ENCODE measurements around the gene ISLR2. TPM values are rescaled to one million over a fixed set of nuclear protein-coding genes. Genes with fewer than 3 reads are reported as not detected.

The ISLR2 gene
- total and polyA plus RNA-seq, 8 donors = 0.19 to 4.4 (median 0.30) TPM; not detected in 3

DNA sequence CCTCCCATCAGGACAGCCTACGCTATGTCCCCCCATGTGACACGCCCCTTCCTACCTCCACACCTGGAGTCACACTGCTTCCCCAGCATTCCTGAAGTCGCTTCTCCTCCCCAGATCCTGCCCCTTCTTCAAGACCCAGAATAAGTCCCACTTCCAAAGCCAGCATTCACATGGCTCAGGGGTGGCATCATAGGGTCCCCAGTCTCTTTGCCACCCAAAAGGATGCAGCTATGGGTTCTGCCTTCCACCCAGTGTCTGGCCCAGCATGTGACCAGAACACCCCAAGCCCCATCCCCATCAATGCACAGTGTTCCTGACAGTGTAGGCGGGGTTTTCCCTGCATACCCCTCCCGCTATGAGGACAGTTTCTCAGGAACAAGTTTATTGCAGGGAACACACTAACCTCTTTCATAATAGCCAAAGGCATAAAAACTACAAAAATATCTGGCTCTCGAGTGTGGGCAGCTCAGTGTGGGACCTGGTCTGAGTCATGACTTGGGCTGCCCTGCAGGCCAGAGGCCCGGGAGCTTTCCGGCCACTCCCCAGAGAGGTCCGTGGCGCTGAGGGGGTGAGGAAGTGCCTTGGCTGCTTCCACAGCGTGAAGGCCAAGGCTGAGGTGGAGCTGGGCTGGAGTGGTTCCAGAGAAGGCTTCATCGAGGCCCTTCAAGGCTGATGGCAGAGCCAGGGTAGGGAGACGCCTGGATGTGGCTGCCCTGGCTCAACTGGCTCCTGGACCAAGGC is 48.9 kb downstream of the ISLR2 start:
- 45 to 52% (median 48%) methylated on average over 9 to 13 of the region's 13 CpGs for WGBS, 5 donors
- peaks cover 0 to 10% (median 0%) of the 10 kb centered on the region in 4 donors for H3K36me3 ChIP-seq
- H3K4me3 ChIP-seq = no peak overlapping the region
- DNase-seq = peak in 1 of 2 donors; percentile 55
- TF ChIP-seq, protein P1, sequence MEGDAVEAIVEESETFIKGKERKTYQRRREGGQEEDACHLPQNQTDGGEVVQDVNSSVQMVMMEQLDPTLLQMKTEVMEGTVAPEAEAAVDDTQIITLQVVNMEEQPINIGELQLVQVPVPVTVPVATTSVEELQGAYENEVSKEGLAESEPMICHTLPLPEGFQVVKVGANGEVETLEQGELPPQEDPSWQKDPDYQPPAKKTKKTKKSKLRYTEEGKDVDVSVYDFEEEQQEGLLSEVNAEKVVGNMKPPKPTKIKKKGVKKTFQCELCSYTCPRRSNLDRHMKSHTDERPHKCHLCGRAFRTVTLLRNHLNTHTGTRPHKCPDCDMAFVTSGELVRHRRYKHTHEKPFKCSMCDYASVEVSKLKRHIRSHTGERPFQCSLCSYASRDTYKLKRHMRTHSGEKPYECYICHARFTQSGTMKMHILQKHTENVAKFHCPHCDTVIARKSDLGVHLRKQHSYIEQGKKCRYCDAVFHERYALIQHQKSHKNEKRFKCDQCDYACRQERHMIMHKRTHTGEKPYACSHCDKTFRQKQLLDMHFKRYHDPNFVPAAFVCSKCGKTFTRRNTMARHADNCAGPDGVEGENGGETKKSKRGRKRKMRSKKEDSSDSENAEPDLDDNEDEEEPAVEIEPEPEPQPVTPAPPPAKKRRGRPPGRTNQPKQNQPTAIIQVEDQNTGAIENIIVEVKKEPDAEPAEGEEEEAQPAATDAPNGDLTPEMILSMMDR (IDR thresholded peaks at IDR 0.05) = no peak
- TF ChIP-seq POLR2A (IDR thresholded peaks at IDR 0.05) (no peak), POLR2AphosphoS5 (IDR thresholded peaks at IDR 0.05) (peak in 2 of 3 donors; percentile 36 to 41), EP300 (IDR thresholded peaks at IDR 0.05) (no peak)
- H3K9me3 ChIP-seq = no peaks in the 10 kb centered on the region
- H3K27ac ChIP-seq = peak overlapping the region in 4 of 5 donors; percentile 33 to 66 (median 52)
- intact Hi-C loops (cut with DNase I; ENCODE audit: low total_unique reads) = no loop called here
- H3K4me1 ChIP-seq = peaks cover 6 to 56% (median 38%) of the 10 kb centered on the region in 4 donors
- no peaks in the 10 kb centered on the region for H3K27me3 ChIP-seq

DNA sequence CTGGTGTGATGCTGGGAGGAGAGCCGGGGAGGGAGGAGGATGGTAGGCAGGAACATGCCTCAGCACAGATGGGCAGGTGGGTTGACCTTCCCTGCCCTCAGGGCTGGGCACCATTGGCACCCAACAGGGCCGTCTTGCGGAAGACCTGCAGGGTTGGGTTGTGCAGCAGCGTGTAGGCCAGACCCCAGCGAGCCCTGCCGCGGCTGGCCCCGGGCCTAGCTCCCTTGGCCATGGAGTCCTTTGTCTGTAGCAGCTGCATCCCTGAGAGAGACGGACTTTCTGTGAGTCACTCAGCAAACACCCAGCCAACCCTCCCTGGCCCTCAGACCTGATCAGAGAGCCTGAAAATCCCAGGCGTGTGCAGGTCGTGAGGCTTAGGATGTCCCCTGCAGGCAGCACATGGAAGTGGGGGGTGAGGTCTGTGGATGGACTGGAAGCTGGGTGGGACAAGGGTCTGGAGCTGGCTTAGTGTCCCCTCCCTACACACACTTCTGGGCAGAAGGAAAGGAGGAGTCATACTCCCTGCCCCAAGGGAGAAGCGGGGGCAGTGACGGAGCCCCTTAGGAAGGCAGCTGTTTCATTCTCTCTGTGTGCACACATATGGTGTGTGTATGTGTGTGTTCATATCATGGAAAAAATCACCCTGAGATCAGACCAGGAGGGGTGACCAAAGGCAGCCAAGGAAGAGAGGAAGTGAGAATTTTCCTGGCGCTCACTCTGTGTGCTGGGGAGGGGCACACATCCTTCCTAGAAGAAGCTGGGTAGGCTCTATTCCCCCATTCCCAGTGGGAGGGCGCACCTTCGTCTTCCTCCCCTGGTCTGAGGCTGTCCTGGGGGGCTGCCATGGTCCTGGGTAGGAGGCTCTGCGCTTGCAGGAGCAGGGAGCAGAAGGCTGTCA is 49.8 kb downstream of the ISLR2 start:
- TF ChIP-seq EP300 (IDR thresholded peaks at IDR 0.05) (no peak), POLR2AphosphoS5 (IDR thresholded peaks at IDR 0.05) (no peak), POLR2A (IDR thresholded peaks at IDR 0.05) (no peak)
- TF ChIP-seq, protein P1 (IDR thresholded peaks at IDR 0.05) = no peak
- H3K9me3 ChIP-seq = no peaks in the 10 kb centered on the region
- intact Hi-C loops (cut with DNase I; ENCODE audit: low total_unique reads) = no loop called here
- H3K4me1 ChIP-seq = peaks cover 6 to 46% (median 33%) of the 10 kb centered on the region in 4 donors
- H3K27me3 ChIP-seq = no peaks in the 10 kb centered on the region
- H3K27ac ChIP-seq = peak overlapping the region in 4 of 5 donors; percentile 17 to 66 (median 42)
- 70 to 87% (median 79%) methylated on average over 10 to 17 of the region's 17 CpGs for WGBS, 5 donors
- DNase-seq = peak in 1 of 2 donors; percentile 65
- peaks cover 0 to 9% (median 0%) of the 10 kb centered on the region in 4 donors for H3K36me3 ChIP-seq
- H3K4me3 ChIP-seq = no peak overlapping the region

DNA sequence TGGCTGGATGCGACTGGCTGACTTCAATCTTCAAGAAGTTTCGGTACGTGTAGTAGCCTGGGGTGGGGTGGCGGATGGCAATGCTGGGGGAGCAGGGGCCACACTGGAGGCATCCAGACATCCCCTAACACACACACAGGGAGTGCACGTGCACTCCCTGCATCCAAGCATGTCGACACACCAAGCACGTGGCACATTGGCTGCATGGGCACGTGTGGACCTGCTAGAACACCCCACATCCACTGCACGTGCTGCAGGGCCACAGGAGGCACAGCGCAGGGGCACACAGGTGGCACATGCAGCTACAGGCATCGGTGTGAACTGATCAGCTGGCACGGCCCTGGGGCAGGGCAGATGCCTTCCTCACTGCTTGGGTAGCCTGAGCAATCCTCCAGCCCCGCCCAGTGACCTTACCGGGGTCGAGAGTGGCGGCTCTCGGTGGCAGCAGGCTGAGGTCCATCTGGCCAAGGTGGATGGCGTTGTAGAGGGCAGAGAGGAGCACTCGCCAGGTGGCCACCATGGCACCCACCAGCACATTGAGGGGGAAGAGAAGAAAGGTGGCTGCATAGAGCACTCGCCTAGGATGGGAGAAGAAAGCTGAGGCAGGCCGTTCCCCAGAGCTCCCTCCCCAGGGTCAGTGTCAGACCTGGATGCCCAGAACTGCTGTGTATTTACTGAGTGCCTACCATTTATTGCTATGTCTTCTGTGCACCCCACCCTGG is 50.7 kb downstream of the ISLR2 start:
- no peak overlapping the region for H3K27ac ChIP-seq

More for the DNA sequence above, 50.7 kb downstream of the ISLR2 start:
- Histone ChIP-seq H3K27me3 (no peaks in the 10 kb centered on the region), H3K9me3 (no peaks in the 10 kb centered on the region), H3K4me3 (no peak overlapping the region), H3K36me3 (peaks cover 0 to under 1% (median 0%) of the 10 kb centered on the region in 4 donors), H3K4me1 (peaks cover 6 to 38% (median 25%) of the 10 kb centered on the region in 4 donors)
- intact Hi-C loops (cut with DNase I; ENCODE audit: low total_unique reads) = no loop called here
- no peak for DNase-seq
- 78 to 90% (median 85%) methylated on average over 16 to 21 of the region's 21 CpGs for WGBS, 5 donors
- no peak for TF ChIP-seq EP300 (IDR thresholded peaks at IDR 0.05)
- TF ChIP-seq, protein P1 (IDR thresholded peaks at IDR 0.05) = no peak

Measured in stomach (tissue), 9 donors.